GM18519 (cell line): ENCODE results near the gene DNAH17.

Experiments used
- ATAC-seq: cut with Tn5 transposase; IDR thresholded peaks from one replicate; pipeline ENCODE4 v1.9.1; 2021; ENCODE audit warnings: mild to moderate bottlenecking, moderate library complexity; ENCODE audit not compliant: unreplicated experiment, low FRiP score

DNAH17 gene

GRCh38 chr17:78555746-78556401 is 21.3 kb downstream of the DNAH17 start:
- no peak for ATAC-seq

GRCh38 chr17:78550464-78550863 is 26.7 kb downstream of the DNAH17 start:
- ATAC-seq, result no peak

GRCh38 chr17:78548725-78549124 is 28.5 kb downstream of the DNAH17 start:
- ATAC-seq, result no peak

GRCh38 chr17:78547035-78547434 is 30.2 kb downstream of the DNAH17 start:
- no peak for ATAC-seq

GRCh38 chr17:78546476-78546875 is 30.7 kb downstream of the DNAH17 start:
- no peak for ATAC-seq

GRCh38 chr17:78544881-78545755 is 32.1 kb downstream of the DNAH17 start:
- ATAC-seq, result no peak

- no peak for ATAC-seq
These were observed 35.5 kb downstream of the DNAH17 start for GRCh38 chr17:78541488-78542206.

- ATAC-seq, result no peak
These were observed 37.4 kb downstream of the DNAH17 start for GRCh38 chr17:78539781-78540180.

GRCh38 chr17:78538033-78538776 is 39.0 kb downstream of the DNAH17 start:
- no peak for ATAC-seq

- no peak for ATAC-seq
These were observed 39.9 kb downstream of the DNAH17 start for GRCh38 chr17:78537217-78537860.

- ATAC-seq, result no peak
These were observed 41.7 kb downstream of the DNAH17 start for GRCh38 chr17:78535273-78536197.

- ATAC-seq, result no peak
These were observed 42.5 kb downstream of the DNAH17 start for GRCh38 chr17:78534492-78535272.

- ATAC-seq, result no peak
These were observed 44.1 kb downstream of the DNAH17 start for GRCh38 chr17:78532922-78533640.

GRCh38 chr17:78532311-78532710 is 44.9 kb downstream of the DNAH17 start:
- ATAC-seq, result no peak

- no peak for ATAC-seq
These were observed 46.5 kb downstream of the DNAH17 start for GRCh38 chr17:78530675-78531074.

- ATAC-seq, result no peak
These were observed 47.1 kb downstream of the DNAH17 start for GRCh38 chr17:78529871-78530670.

GRCh38 chr17:78529251-78529650 is 47.9 kb downstream of the DNAH17 start:
- no peak for ATAC-seq
